MM.1S (cell line): ENCODE results near the gene CYGB.

Source experiments
- CTCF ChIP-seq: fragments of 300-600 bp; sonication (generic); IDR thresholded peaks from 2 replicates; pipeline ENCODE4 v1.5.1; 2016; ENCODE audit warnings: antibody characterized with exemption, low read length, mixed read lengths
- EZH2 ChIP-seq: fragments of 300-600 bp; sonication (generic); optimal IDR thresholded peaks from 2 replicates; pipeline ENCODE3; 2017; ENCODE audit warnings: low read depth, mild to moderate bottlenecking, antibody characterized with exemption, low read length, mixed read lengths
- EZH2phosphoT487 ChIP-seq: fragments of 300-600 bp; sonication (generic); IDR thresholded peaks from 2 replicates; pipeline ENCODE4 v1.6.1; 2018; ENCODE audit warnings: antibody characterized with exemption, low read length

- TF ChIP-seq CTCF (no peak), EZH2phosphoT487 (no peak), EZH2 (no peak)
Observed at GRCh38 chr17:76538941-76539570, 1.5 kb upstream of the CYGB start.
